Natural killer cell (primary cell): Measurements from ENCODE around the gene PLPPR1. TPM values are rescaled to one million over a fixed set of nuclear protein-coding genes. Genes with fewer than 3 reads are reported as not detected.

Experiments
- ATAC-seq, 3 donors: fragments of 150-1000 bp in 2 of 3; fragments of 200-7000 bp in 1 of 3; cut with Tn5 transposase; 1 replicate in 1 of 3; 2 replicates in 2 of 3; pipeline ENCODE4 v1.10.0; 2021; ENCODE audit warnings: mild to moderate bottlenecking in 2 of 3, moderate library complexity in 2 of 3
- DNase-seq, 2 donors: peaks; one replicate each; pipeline versions ENCODE4 v3.0.0 to v3.0.0-alpha.2; 2013 to 2021; ENCODE audit warnings: mixed read lengths in 1 of 2
- H3K27ac ChIP-seq: one replicate; pipeline ENCODE4 v1.5.1; 2013; ENCODE audit warnings: mild to moderate bottlenecking, low read length
- H3K27me3 ChIP-seq: one replicate; pipeline ENCODE4 v1.6.1; 2013; ENCODE audit warnings: low read length; ENCODE audit not compliant: control insufficient read depth, insufficient read depth
- H3K36me3 ChIP-seq: one replicate; pipeline ENCODE4 v1.6.1; 2013; ENCODE audit warnings: low read length; ENCODE audit not compliant: control insufficient read depth, insufficient read depth
- H3K4me1 ChIP-seq: one replicate; pipeline ENCODE4 v1.6.1; 2013; ENCODE audit warnings: low read length; ENCODE audit not compliant: control insufficient read depth, insufficient read depth
- H3K4me3 ChIP-seq: one replicate; pipeline ENCODE4 v1.5.1; 2013; ENCODE audit warnings: low read length
- H3K9me3 ChIP-seq: one replicate; pipeline ENCODE4 v1.6.1; 2013; ENCODE audit warnings: low read length; ENCODE audit not compliant: control insufficient read depth, insufficient read depth
- H3K27ac Mint-ChIP-seq, 2 donors: one replicate each; pipeline ENCODE4 v1.8.0; 2022; ENCODE audit warnings: mild to moderate bottlenecking in 2 of 2, mixed read lengths in 2 of 2, moderate library complexity in 1 of 2
- H3K27me3 Mint-ChIP-seq, 2 donors: one replicate each; pipeline ENCODE4 v1.8.0; 2022; ENCODE audit warnings: low read depth in 2 of 2, mixed read lengths in 2 of 2
- H3K36me3 Mint-ChIP-seq: one replicate; pipeline ENCODE4 v1.8.0; 2022; ENCODE audit warnings: mixed read lengths
- H3K4me1 Mint-ChIP-seq, 2 donors: one replicate each; pipeline ENCODE4 v1.8.0; 2022; ENCODE audit warnings: mixed read lengths in 2 of 2
- H3K4me3 Mint-ChIP-seq: one replicate; pipeline ENCODE4 v1.8.0; 2022; ENCODE audit warnings: mild to moderate bottlenecking, moderate library complexity, mixed read lengths
- H3K9me3 Mint-ChIP-seq, 2 donors: one replicate each; pipeline ENCODE4 v1.8.0; 2022; ENCODE audit warnings: mixed read lengths in 2 of 2
- WGBS: methylation state at CpG from one replicate; pipeline ENCODE4 v1.1.7; 2013; ENCODE audit warnings: missing lambda C conversion rate; ENCODE audit not compliant: insufficient coverage; 5-methylcytosine and 5-hydroxymethylcytosine counted together
- intact Hi-C: fragments of 100-400 bp; cut with micrococcal nuclease; formaldehyde crosslinking; loops from one replicate; pipeline ENCODE4 v1.14.2; 2022
- total RNA-seq, 4 donors: library from RNA; stranded (reverse); fragments of 120-200 nt in 1 of 4; gene quantifications; one replicate each; pipeline versions ENCODE4 v1.2.3 to v1.2.4, GENCODE V29; 2013 to 2022
- TF ChIP-seq, protein P1 (sequence below): fragments of 200-600 bp; IDR thresholded peaks from one replicate; pipeline ENCODE4 v1.8.0; 2022; ENCODE audit warnings: antibody characterized with exemption

PLPPR1 gene
- total RNA-seq, 3 donors from 2014 or later (not counting 1 experiment from before 2014, with no cell fraction given), result not detected

DNA sequence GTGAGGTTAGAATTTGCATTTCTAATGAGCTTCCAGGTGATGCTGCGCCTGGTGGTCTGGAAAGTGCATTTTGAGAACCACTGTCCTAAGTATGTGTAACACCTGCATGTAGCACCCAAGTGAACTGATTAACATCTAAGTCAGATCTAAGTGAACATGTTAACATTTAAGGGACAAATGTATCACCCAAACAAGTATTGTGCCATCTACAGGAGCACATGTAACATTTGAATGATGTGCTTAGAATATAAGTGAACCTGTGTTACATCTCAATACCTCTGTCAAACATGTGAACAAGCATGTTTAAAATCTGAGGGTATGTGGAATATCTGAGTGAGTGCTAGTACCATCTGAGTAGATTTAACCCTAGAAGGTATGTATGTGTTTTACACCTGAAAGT lies 68.7 kb downstream of the PLPPR1 start:
- H3K27me3 ChIP-seq, result no peaks in the 10 kb centered on the region
- no peaks in the 10 kb centered on the region for H3K4me1 ChIP-seq
- no peaks in the 10 kb centered on the region for H3K9me3 ChIP-seq
- TF ChIP-seq, protein P1, sequence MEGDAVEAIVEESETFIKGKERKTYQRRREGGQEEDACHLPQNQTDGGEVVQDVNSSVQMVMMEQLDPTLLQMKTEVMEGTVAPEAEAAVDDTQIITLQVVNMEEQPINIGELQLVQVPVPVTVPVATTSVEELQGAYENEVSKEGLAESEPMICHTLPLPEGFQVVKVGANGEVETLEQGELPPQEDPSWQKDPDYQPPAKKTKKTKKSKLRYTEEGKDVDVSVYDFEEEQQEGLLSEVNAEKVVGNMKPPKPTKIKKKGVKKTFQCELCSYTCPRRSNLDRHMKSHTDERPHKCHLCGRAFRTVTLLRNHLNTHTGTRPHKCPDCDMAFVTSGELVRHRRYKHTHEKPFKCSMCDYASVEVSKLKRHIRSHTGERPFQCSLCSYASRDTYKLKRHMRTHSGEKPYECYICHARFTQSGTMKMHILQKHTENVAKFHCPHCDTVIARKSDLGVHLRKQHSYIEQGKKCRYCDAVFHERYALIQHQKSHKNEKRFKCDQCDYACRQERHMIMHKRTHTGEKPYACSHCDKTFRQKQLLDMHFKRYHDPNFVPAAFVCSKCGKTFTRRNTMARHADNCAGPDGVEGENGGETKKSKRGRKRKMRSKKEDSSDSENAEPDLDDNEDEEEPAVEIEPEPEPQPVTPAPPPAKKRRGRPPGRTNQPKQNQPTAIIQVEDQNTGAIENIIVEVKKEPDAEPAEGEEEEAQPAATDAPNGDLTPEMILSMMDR, result no peak
- no peak overlapping the region for H3K4me3 Mint-ChIP-seq
- H3K9me3 Mint-ChIP-seq, result peaks cover 5 to 15% of the 10 kb centered on the region in 2 donors
- no peaks in the 10 kb centered on the region for H3K36me3 Mint-ChIP-seq
- WGBS, result 0% methylated on average over 1 of the region's 1 CpG
- ATAC-seq (no peak), DNase-seq (no peak)
- no peak overlapping the region for H3K4me3 ChIP-seq
- H3K4me1 Mint-ChIP-seq, result no peaks in the 10 kb centered on the region
- no peak overlapping the region for H3K27ac ChIP-seq
- no peak overlapping the region for H3K27ac Mint-ChIP-seq
- intact Hi-C loops, result no loop called here
- no peaks in the 10 kb centered on the region for H3K36me3 ChIP-seq
- H3K27me3 Mint-ChIP-seq, result no peaks in the 10 kb centered on the region

DNA sequence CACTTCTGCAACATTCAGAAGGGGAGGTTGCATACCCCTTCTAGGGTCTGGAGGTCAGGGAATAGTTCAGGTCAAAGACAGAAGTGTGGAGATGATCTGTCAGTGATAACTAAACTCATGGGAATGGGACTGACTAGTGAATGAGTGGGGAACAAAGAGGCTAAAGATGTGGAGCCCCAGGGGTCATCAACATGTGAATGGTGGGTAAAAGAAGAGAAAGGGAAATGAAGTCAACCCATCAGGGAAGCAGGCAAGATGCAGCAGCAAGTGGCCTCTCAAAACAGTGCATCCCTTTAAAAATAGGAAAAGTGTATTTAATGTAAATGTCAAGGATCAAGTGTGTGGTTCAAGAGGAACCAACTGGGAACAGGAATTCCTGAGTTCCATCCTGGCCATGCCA lies 69.9 kb downstream of the PLPPR1 start:
- H3K4me1 Mint-ChIP-seq, result no peaks in the 10 kb centered on the region
- ATAC-seq (no peak), DNase-seq (no peak)
- peaks cover 5 to 15% of the 10 kb centered on the region in 2 donors for H3K9me3 Mint-ChIP-seq
- Histone ChIP-seq H3K27me3 (no peaks in the 10 kb centered on the region), H3K4me1 (no peaks in the 10 kb centered on the region), H3K27ac (no peak overlapping the region), H3K4me3 (no peak overlapping the region), H3K9me3 (no peaks in the 10 kb centered on the region), H3K36me3 (no peaks in the 10 kb centered on the region)
- TF ChIP-seq, protein P1, result no peak
- H3K4me3 Mint-ChIP-seq, result no peak overlapping the region
- no peak overlapping the region for H3K27ac Mint-ChIP-seq
- intact Hi-C loops, result no loop called here
- H3K27me3 Mint-ChIP-seq, result no peaks in the 10 kb centered on the region
- no peaks in the 10 kb centered on the region for H3K36me3 Mint-ChIP-seq

DNA sequence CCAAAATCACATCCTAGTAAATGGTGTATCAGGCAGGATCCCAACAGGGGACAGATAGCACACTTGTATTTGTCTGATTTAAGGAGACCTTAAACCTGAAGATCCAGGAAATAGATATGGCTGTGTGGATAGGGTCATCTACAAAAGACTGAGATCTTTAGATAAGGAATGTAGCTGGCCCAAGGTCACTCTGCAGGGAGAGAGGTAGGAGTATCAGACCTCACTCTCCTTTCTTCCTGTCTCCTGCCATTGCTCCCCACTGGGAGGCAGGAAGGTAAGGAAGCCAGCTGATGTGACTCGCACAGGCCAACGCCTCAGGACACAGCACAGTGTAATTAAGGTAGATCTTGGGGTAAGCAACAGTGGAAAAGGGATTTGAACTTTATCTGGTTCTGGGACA lies 85.8 kb downstream of the PLPPR1 start:
- Mint-ChIP-seq H3K4me1 (no peaks in the 10 kb centered on the region), H3K9me3 (peaks cover 0 to 4% of the 10 kb centered on the region in 2 donors), H3K36me3 (no peaks in the 10 kb centered on the region), H3K27me3 (no peaks in the 10 kb centered on the region), H3K27ac (no peak overlapping the region), H3K4me3 (no peak overlapping the region)
- DNase-seq (no peak), ATAC-seq (no peak)
- TF ChIP-seq, protein P1, result no peak
- H3K36me3 ChIP-seq, result no peaks in the 10 kb centered on the region
- no peaks in the 10 kb centered on the region for H3K4me1 ChIP-seq
- 71% methylated on average over 2 of the region's 2 CpGs for WGBS
- intact Hi-C loops, result no loop called here
- H3K27me3 ChIP-seq, result no peaks in the 10 kb centered on the region
- H3K27ac ChIP-seq, result no peak overlapping the region
- no peaks in the 10 kb centered on the region for H3K9me3 ChIP-seq
- no peak overlapping the region for H3K4me3 ChIP-seq

DNA sequence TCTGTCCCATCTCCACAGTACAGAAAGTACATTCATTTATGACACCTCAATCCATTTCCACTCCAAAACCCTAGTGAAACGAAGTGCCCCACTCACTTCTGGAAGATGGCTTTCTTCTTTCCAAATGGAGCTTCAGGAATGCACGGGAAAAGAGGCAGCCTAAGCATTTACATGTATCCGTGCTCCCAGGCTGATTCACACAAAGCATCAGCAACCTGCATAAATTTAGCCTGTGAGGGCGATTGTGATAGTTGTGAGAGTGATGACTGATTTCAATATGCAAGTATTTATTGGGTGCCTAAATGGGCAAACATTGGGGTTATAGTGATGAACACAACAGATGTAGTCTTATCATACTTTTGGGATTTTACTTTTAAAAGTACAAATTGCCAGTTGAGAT lies 86.6 kb downstream of the PLPPR1 start:
- Mint-ChIP-seq H3K9me3 (peaks cover 0 to 4% of the 10 kb centered on the region in 2 donors), H3K36me3 (no peaks in the 10 kb centered on the region), H3K27me3 (no peaks in the 10 kb centered on the region), H3K4me3 (no peak overlapping the region), H3K4me1 (no peaks in the 10 kb centered on the region), H3K27ac (no peak overlapping the region)
- Histone ChIP-seq H3K4me3 (no peak overlapping the region), H3K4me1 (no peaks in the 10 kb centered on the region), H3K9me3 (no peaks in the 10 kb centered on the region), H3K27me3 (no peaks in the 10 kb centered on the region), H3K27ac (no peak overlapping the region), H3K36me3 (no peaks in the 10 kb centered on the region)
- TF ChIP-seq, protein P1, result no peak
- intact Hi-C loops, result no loop called here
- WGBS, result 45% methylated on average over 4 of the region's 4 CpGs
- ATAC-seq (no peak), DNase-seq (no peak)
